Ishikawa (cell line): ENCODE data around the gene ASCC1.

Experiments
- FOXM1 ChIP-seq: IDR thresholded peaks from 2 replicates; pipeline ENCODE4 v1.6.1; 2012; ENCODE audit warnings: low read depth, borderline replicate concordance
- RAD21 ChIP-seq: IDR thresholded peaks from 2 replicates; pipeline ENCODE4 v1.6.1; 2012; ENCODE audit warnings: low read depth
- REST ChIP-seq: IDR thresholded peaks from 2 replicates; pipeline ENCODE4 v1.6.1; 2012; ENCODE audit warnings: low read depth, mild to moderate bottlenecking
- USF1 ChIP-seq: IDR thresholded peaks from 2 replicates; pipeline ENCODE4 v1.6.1; 2012

- TF ChIP-seq REST, result no peak
- TF ChIP-seq USF1, result no peak
- no peak for TF ChIP-seq RAD21
- TF ChIP-seq FOXM1, result no peak
These were observed 121.5 kb downstream of the ASCC1 start for GRCh38 chr10:72094574-72094973.
